Measurements from ENCODE around the gene C1orf56.

GRCh38 chr1:151000408-151000807 is 47.1 kb upstream of the C1orf56 start:
- no peak for TF ChIP-seq YY1 (IDR thresholded peaks at IDR 0.05; ENCODE audit: insufficient read depth, insufficient read length)
- TF ChIP-seq ZNF274 (IDR thresholded peaks at IDR 0.05; ENCODE audit: low read depth, low read length): no peak
